Transverse colon (tissue), 4 donors: ENCODE data around the gene BTG3.

Source experiments
- CTCF ChIP-seq, 5 experiments: fragments of 200-600 bp in 3 of 5; fragments of 450-650 bp in 2 of 5; sonication (generic) in 3 of 5; IDR thresholded peaks; 1 replicate in 2 of 5; 2 replicates in 3 of 5; pipeline ENCODE4 v1.5.1; 2016 to 2017; ENCODE audit warnings: antibody characterized with exemption in 5 of 5, inconsistent platforms in 3 of 5, mild to moderate bottlenecking in 2 of 5, moderate library complexity in 1 of 5
- POLR2A ChIP-seq: fragments of 450-650 bp; IDR thresholded peaks from one replicate; pipeline ENCODE4 v1.6.1; 2016; ENCODE audit warnings: antibody characterized with exemption, mild to moderate bottlenecking, moderate library complexity
- POLR2AphosphoS5 ChIP-seq, 3 donors: sonication (generic); formaldehyde crosslinking; IDR thresholded peaks; one replicate each; pipeline ENCODE4 v1.6.1; 2016; ENCODE audit warnings: antibody characterized with exemption in 3 of 3

- TF ChIP-seq CTCF (IDR thresholded peaks at IDR 0.05) (no peak), POLR2A (no peak), POLR2AphosphoS5 (IDR thresholded peaks at IDR 0.05) (no peak)
These were observed 607 bp downstream of the BTG3 start for GRCh38 chr21:17612023-17612564.
